ENCODE measurements around the gene RNF5.

Gene RNF5

GRCh38 chr6:32151863-32152768 is 26.1 kb upstream of the RNF5 start, which contains the start of gene PRRT1:
Gene PRRT1, minus strand, starts transcription at chr6:32151939. Its CDS starts 112 bp downstream, at chr6:32151827.
- DNase-seq (ENCODE audit: low read depth), result no peak

- DNase-seq (ENCODE audit: low read depth), result no peak
Measured at GRCh38 chr6:32152769-32153563, 25.2 kb upstream of the RNF5 start.

GRCh38 chr6:32153564-32154513 is 24.4 kb upstream of the RNF5 start, which contains the start of gene PPT2:
Gene PPT2, plus strand, starts transcription at chr6:32154141. Its CDS starts 454 bp downstream, at chr6:32154595.
- peak; percentile 52 for DNase-seq (ENCODE audit: low read depth)

GRCh38 chr6:32154514-32155161 is 23.6 kb upstream of the RNF5 start:
- DNase-seq (ENCODE audit: low read depth), result peak; percentile 28

- DNase-seq (ENCODE audit: low read depth), result no peak
Measured at GRCh38 chr6:32156891-32157290, 21.3 kb upstream of the RNF5 start.

GRCh38 chr6:32158052-32158451 is 20.2 kb upstream of the RNF5 start:
- DNase-seq (ENCODE audit: low read depth), result no peak

GRCh38 chr6:32163559-32164258 is 14.5 kb upstream of the RNF5 start:
- DNase-seq (ENCODE audit: low read depth), result no peak

- DNase-seq (ENCODE audit: low read depth), result no peak
Measured at GRCh38 chr6:32164295-32164694, 13.9 kb upstream of the RNF5 start, which contains the start of gene EGFL8. Gene EGFL8, plus strand, starts transcription at chr6:32164595. Its CDS starts 1,571 bp downstream, at chr6:32166166.

- DNase-seq (ENCODE audit: low read depth), result no peak
Measured at GRCh38 chr6:32166411-32167061, 11.7 kb upstream of the RNF5 start.

GRCh38 chr6:32167154-32167760 is 10.9 kb upstream of the RNF5 start:
- DNase-seq (ENCODE audit: low read depth), result no peak

GRCh38 chr6:32167761-32168262 is 10.4 kb upstream of the RNF5 start:
- no peak for DNase-seq (ENCODE audit: low read depth)

GRCh38 chr6:32168350-32168749 is 9.9 kb upstream of the RNF5 start:
- no peak for DNase-seq (ENCODE audit: low read depth)

GRCh38 chr6:32168807-32169591 is 9.2 kb upstream of the RNF5 start:
- no peak for DNase-seq (ENCODE audit: low read depth)

- DNase-seq (ENCODE audit: low read depth), result no peak
Measured at GRCh38 chr6:32170294-32170693, 7.9 kb upstream of the RNF5 start.

GRCh38 chr6:32171234-32171633 is 7.0 kb upstream of the RNF5 start:
- DNase-seq (ENCODE audit: low read depth), result no peak

- DNase-seq (ENCODE audit: low read depth), result no peak
Measured at GRCh38 chr6:32173051-32173727, 5.0 kb upstream of the RNF5 start.

- no peak for DNase-seq (ENCODE audit: low read depth)
Measured at GRCh38 chr6:32174416-32174815, 3.8 kb upstream of the RNF5 start.

GRCh38 chr6:32175322-32175710 is 2.9 kb upstream of the RNF5 start:
- DNase-seq (ENCODE audit: low read depth), result no peak
